Central memory CD4-positive, alpha-beta T cell (primary cell): Measurements from ENCODE around the gene CPAMD8.

ENCODE experiments used
- DNase-seq: peaks from one replicate; pipeline ENCODE4 v3.0.0; 2022

Gene CPAMD8

GRCh38 chr19:16915734-16916133 lies 110.9 kb downstream of the CPAMD8 start:
- DNase-seq, result no peak

DNA sequence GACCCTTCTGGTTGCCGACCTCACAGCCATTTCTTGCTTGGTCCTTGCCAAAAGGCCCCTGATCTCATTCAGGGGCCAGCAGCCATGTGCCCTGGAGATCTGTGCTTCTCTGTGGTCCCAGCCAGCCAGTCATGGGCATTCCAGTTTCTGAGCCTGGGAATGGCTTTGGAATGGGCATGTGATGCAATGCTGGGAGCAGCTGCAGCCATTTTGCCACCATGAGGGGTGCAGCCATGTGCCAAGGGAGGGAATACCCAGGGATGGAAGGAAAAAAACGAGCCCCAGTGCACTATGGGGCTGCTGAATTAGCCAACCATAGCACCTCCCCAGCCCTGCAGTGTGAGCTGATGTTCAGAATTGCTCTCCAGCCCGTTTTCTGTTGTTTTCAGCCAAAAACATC lies 111.5 kb downstream of the CPAMD8 start:
- DNase-seq, result no peak

GRCh38 chr19:16914421-16914820 lies 112.2 kb downstream of the CPAMD8 start:
- DNase-seq, result no peak

- DNase-seq, result no peak
These were observed 113.8 kb downstream of the CPAMD8 start for GRCh38 chr19:16912780-16913179.

- DNase-seq, result no peak
These were observed 115.6 kb downstream of the CPAMD8 start for GRCh38 chr19:16911046-16911445.

DNA sequence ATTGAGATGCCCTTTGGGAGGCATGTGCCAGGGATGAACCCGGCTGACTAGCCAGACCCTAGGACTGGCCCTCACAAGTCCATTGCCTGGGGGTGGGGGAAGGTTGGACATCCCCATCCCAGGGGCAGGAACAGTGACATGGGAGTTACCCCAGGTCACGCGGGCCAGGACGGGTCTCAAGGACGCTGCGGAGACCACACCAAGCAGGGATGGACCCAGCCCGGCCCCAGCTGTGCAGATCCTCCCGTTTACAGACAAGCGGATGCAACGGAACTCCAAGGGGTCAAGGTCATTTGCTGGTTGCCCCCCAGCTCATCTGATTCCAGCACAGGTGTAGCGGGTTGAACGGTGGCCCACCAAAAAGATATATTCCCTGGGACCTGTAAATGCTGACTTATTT lies 117.9 kb downstream of the CPAMD8 start:
- no peak for DNase-seq

DNA sequence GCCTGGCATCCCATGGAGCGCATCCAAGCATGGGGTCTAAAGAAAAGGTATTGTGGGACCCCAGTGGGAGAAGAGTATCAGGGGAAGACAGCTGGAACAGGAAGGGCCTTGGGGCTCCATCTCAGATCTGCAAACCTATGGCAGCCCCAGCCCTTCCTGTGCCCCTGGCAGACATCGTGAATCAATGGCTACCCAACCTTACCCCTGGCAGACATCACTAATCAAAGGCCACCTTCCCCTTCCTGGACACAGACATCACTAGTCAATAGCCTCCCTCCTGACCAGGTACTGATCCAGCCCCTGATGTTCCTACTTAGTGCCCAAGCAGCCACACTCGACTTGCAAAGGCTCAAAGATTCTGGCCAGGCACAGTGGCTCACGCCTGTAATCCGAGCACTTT lies 122.0 kb downstream of the CPAMD8 start:
- DNase-seq, result no peak

- DNase-seq, result no peak
These were observed 123.3 kb downstream of the CPAMD8 start for GRCh38 chr19:16903347-16903746.

DNA sequence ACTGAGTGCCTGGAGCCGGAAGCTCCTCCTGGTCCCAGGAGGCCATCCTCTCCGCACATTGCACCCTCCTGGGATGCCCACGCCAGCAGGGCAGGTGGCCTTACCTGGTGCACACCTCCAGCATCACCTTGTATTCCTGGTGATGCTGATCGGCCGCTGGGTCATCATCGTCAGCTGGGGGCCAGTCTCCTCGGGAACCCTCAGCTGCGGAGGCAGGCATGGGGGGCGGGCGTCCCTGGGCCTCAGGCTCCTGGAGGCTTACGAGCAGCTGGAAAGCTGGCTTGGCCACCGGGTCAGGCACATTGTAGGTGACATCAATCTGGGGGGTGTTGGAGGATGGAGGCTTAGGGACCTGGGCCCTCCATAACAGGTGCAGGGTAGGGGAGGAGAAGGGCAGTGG lies 124.1 kb downstream of the CPAMD8 start:
- DNase-seq, result no peak

DNA sequence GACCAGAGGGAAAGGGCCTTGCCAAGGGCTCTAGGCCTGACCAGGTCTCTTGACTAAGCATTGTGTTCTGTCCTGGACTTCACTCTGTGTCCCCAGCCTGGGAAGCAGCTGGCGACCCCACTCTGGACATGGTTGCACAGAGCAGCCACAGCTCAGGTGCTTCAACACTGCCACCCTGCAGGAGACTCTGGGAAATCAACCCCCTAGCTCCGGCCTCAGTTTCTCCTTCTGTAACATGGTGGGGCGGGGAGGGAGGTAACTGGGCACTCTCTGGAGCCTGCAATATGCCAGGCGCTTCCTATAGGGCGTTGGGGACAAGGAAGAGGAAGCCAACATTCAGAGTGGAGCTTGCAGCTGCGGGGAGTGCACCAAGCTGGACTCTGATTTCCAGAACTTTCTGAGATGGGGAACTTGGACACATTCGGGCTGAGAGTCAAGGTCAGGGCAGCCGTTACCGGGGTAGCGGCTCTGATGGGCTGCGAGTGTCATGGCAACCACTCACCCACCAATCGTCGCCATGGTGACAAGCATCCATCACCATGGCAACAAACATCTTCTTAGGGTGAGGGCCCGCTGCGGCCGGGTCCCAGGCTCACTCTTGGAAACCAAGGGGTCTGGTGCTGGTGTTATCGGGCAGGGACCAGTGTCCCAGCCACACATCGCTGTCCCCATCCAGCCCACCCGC lies 125.0 kb downstream of the CPAMD8 start:
- DNase-seq, result no peak

DNA sequence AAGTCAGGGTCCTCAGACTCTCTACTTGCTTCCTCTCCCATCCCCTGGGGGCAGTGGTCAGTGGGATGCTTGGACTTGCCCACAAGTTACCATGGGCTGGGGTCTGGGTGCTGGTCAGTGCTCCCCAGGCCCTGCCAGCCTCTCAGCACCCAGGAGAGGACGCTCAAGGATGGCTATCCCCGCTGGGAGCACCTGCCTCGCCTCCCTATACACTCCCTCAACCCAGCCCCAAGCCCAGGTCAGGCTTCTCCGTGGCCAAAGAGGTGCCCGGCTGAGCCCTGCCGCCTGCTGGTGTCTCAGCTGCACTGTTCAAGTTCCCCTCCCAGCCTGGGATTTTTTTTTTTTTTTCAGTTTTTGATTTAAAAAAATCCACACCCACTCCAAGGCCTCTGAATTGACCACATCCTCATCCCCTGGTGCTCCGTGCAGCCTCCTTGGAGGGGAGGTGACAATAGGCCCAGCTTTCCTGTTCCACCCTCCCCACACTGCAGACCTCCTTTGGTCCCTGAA lies 127.0 kb downstream of the CPAMD8 start:
- no peak for DNase-seq

DNA sequence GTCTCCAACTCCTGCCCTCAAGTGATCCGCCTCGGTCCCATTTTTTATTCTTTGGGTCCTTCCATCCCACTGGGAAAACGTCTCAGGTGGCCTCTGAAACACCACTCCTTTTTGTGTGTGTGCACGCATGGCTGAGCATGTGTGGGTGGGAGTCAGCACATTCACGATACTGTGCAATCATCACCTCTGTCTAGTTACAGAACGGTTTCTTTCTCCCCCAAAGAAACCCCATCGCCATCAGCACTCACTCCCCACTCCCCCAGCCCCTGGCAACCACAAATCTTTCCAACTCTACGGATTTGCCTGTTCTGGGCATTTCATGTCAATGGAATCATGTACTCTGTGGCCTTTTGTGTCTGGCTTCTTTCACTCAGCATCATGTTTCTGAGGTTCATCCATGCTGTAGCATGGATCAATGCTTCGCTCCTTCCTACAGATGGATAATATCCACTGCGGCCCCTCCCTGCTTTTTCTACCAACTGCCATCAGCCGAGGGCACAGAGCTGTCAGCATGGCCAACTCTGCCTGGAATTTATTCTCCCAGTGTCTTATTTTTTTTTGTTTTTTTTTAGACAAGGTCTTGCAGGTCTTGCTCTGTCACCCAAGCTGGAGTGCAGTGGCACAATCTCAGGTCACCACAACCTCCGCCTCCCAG lies 128.1 kb downstream of the CPAMD8 start:
- no peak for DNase-seq

DNA sequence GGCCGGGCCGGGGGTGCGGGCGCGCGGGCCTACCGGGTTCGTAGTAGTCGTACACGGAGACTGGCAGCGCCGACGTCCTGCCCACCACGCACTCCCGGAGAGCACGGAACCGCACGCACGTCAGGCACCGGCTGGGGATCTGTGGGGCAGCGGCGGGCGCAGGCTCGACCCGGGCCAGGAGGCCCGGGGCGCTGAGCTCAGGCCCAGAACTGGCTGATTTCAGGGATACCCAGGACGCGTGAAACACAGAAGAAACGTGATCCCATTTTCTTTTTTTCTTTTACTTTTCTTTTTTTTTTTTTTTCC lies 128.8 kb downstream of the CPAMD8 start:
- DNase-seq, result no peak

DNA sequence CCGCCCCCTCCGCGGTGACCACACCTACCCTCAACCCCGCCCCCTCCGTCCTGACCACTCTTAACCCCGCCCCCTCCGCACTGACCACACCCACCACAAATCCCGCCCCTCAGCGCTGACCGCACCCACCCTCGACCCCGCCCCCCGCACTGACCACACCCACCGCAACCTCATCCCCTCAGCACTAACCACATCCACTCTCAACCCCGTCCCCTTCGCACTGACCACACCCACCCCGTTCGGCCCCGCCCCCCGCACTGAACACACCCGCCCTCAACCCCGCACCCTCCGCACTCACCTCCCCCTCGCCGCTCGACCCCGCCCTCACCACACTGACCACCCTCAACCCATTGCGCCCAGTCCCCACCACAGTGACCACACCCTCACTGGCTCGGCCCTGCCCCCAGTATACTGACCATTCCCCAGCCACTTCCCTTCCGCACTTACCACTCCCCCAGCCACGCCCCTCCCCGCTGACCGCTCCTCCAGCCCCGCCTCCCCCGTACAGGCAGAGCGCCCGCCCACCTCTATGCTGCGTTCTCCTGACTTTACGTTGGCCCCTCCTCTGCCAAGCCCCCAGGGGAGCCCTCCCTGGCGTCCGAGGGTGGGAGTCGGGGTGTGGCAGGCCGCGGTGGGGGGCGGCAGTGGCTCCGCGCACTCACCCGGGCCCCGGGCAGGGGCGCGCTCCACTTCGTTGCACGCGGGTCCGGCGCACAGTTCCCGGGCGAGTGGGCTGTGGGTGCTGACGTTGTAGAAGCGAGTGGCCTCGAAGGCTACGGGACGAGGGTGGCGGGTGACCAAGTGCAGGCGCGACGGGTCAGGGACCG lies 129.4 kb downstream of the CPAMD8 start:
- DNase-seq, result peak; percentile 29

GRCh38 chr19:16896146-16897028 lies 130.2 kb downstream of the CPAMD8 start:
- DNase-seq, result no peak

DNA sequence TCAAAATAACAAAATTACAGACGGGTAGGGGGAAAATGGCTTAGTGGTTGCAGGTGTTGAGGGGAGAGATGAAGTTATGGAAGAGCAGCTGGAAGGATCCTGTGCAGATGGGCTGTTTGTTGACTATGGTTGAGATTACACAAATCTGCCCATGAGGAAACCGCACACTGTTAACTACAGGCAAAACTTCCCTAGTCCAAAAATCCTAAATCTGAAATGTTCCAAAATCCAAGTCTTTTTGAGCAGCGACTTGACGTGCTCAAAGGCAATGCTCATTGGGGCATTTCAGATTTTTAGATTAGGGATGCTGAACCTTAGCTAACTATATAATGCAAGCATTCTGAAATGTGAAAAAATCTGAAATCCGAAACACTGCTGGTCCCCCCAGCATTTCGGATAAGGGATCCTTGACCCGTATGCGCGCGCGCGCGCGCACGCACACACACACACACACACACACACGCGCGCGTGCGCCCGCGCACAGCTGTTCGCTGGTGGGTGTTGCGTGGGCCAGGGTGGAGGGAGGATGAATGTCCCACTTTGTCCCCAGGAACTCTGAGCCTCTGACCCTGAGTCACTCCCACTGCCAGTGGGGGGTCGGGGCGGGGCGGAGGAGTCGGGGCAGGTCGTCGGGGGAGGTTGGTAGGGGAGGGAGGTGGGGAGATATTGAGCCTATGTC lies 131.0 kb downstream of the CPAMD8 start:
- DNase-seq, result no peak

DNA sequence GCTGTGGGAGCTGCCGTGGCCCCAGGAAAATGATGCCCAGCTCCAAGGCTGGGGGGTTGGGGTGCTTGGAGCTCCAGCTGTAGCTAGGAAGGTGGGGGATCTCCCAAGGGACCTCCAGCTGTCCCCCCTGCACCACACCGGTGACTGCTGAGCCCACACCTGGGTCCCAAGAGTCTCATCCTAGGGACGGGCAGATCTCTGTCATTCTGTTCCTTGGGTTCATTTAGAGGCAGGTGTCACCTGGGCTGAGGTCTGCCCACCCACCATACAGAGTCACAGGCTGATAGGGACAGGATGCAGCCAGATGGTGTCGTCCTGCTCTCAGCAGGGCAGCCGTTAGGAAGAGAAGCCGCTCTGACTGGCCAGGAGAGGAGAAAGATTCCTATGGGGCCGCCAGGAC lies 132.5 kb downstream of the CPAMD8 start:
- no peak for DNase-seq

GRCh38 chr19:16893686-16893989 lies 133.0 kb downstream of the CPAMD8 start:
- no peak for DNase-seq

GRCh38 chr19:16892868-16893685 lies 133.5 kb downstream of the CPAMD8 start:
- DNase-seq, result no peak

DNA sequence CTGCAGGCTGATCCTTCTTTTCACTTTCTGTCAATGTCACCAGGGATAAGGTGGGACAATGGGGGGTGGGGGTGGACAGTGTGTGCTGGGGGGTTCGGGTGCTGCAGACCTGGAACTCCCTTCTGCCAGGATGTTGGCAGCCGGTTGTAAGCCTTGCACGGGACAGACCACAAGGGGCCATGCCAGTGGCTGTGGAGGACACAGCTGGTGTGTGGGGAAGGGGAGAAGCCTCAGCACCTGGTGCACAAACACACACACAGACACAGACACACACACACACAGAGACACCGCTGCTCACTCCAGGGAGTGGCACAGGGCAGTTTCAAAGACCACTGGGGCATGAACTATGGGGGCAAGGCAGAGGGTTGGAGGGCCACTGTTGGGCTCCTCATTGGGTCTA lies 134.2 kb downstream of the CPAMD8 start:
- no peak for DNase-seq

DNA sequence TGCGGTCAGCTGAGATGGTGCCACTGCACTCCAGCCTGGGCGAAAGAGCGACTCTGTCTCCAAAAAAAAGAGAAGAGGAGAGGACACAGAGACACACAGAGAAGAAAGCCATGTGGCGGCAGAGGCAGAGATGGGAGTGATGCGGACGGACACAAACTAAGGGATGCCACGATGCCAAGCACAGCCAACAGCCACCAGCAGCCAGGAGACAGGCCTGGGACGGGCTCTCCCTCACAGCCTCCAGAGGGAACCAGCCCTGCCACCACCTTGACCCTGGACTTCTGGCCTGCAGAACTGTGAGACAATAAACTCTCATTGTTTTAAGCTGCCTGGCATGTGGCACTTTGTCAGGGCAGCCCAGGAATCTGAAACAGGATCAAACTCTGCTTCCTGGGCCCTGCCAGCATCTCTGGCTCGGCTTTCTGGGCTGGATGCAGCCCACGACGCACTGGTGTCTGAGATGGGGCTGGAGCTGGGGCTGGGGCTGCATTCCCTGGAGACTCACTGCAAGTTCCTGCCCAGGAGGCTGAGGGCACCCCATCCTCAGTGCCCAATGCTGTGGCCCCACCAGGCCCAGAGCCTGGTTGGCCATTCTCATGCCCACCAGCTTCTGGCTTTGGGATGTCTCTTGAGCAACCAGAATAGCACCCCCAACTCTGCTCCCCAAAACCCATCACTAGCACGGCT lies 134.8 kb downstream of the CPAMD8 start:
- DNase-seq, result no peak
